Suprapubic skin (tissue), 4 donors: ENCODE results near the gene TIGD3.

Experiments used
- POLR2A ChIP-seq, 2 donors: fragments of 450-650 bp; IDR thresholded peaks; one replicate each; pipeline ENCODE4 v1.6.1; 2017; ENCODE audit warnings: antibody characterized with exemption in 2 of 2, mild to moderate bottlenecking in 2 of 2, moderate library complexity in 2 of 2
- POLR2AphosphoS5 ChIP-seq, 3 donors: sonication (generic); formaldehyde crosslinking; IDR thresholded peaks; one replicate each; pipeline ENCODE4 v1.6.1; 2017; ENCODE audit warnings: antibody characterized with exemption in 3 of 3
- TF ChIP-seq, protein P1 (sequence below), 2 donors: fragments of 200-600 bp in 1 of 2; fragments of 450-650 bp in 1 of 2; sonication (generic) in 1 of 2; IDR thresholded peaks; one replicate each; pipeline ENCODE4 v1.5.1; 2016 to 2019; ENCODE audit warnings: antibody characterized with exemption in 2 of 2, mild to moderate bottlenecking in 1 of 2, moderate library complexity in 1 of 2

DNA sequence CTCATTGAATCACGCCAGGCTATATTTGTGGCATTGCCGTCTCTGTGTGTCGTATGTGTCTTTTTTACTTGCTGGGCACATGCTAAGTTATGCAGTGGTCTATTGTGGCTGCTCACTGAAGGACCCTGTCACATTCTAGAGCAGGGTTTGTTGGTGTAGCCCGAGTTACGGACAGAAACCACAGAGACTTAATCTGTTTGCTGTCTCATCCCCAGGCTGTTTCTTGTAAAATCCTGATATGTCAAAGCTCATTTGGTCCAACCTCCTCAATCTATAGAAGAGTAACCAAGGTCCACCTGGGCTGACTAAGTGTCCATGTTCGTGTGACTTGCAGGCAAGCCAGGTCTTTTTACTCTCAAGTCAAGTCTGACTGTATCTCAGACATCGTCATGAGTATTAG is 15.9 kb upstream of the TIGD3 start:
- TF ChIP-seq, protein P1, sequence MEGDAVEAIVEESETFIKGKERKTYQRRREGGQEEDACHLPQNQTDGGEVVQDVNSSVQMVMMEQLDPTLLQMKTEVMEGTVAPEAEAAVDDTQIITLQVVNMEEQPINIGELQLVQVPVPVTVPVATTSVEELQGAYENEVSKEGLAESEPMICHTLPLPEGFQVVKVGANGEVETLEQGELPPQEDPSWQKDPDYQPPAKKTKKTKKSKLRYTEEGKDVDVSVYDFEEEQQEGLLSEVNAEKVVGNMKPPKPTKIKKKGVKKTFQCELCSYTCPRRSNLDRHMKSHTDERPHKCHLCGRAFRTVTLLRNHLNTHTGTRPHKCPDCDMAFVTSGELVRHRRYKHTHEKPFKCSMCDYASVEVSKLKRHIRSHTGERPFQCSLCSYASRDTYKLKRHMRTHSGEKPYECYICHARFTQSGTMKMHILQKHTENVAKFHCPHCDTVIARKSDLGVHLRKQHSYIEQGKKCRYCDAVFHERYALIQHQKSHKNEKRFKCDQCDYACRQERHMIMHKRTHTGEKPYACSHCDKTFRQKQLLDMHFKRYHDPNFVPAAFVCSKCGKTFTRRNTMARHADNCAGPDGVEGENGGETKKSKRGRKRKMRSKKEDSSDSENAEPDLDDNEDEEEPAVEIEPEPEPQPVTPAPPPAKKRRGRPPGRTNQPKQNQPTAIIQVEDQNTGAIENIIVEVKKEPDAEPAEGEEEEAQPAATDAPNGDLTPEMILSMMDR (IDR thresholded peaks at IDR 0.05) = no peak
- TF ChIP-seq POLR2A (IDR thresholded peaks at IDR 0.05) (no peak), POLR2AphosphoS5 (IDR thresholded peaks at IDR 0.05) (no peak)
